TTC549 (cell line): ENCODE measurements around the gene CSMD2.

Source experiments
- FAIRE-seq: peaks from 2 replicates; lab custom pipeline; 2012; peaks lifted over from hg19 to GRCh38; lab: Jason Lieb, UNC

The CSMD2 gene

GRCh38 chr1:34155860-34156259 lies 9.2 kb downstream of the CSMD2 start:
- FAIRE-seq, result no peak

DNA sequence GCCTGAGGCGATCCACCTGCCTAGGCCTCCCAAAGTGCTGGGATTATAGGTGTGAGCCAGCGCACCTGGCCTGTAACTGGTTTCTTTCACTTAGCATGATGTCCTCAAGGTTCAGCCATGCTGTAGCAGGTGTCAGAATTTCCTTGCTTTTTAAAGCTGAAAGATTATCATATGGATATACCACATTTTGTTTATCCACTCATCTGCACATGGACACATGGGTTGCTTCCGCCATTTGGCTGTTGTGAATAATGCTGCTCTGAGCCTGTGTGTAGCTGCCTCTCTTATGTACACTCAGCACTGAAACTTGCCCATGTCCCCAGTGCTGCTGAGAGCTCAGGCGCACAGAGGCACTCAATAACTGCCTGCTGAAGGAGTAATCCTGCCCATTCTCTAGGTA lies 11.8 kb downstream of the CSMD2 start:
- FAIRE-seq, result no peak

DNA sequence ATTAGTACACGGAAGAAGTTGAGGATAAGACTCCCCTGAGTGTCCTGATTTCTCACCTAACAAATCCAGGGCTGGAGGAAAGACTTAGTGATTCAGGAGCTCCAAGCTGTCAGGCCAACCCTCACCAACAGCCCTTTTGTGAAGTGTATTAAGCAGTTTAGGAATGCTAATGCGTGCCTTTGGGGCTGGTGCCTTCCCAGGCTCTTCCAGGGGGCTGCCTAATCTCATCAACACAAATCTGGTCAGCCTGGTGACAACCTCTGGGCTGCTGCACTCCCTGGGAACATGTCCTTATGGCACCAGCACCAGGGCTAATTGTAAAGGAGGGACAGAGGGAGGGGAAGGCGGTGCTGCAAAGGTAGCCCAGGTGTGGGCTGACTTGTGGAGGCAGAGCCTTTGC lies 15.5 kb downstream of the CSMD2 start:
- no peak for FAIRE-seq

DNA sequence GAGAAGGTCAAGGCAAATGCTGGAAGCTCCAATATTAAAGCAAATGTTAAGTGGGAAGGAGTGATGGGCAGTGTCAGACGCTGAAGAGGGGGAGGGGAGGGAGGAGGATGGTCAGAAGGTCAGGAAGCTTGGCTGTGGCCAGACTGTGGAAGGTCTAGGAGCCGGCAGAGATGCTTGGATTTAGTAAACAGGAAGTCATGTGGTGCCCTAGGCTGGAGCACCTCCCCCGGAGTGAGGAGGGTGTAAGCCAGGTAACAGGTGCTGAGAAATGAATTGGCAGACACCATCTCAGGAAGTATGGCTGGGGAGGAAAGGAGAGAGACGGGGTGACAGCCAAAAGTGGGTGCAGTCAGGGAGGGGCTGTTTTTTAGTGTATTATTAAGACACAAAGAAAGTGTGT lies 17.7 kb downstream of the CSMD2 start:
- no peak for FAIRE-seq

DNA sequence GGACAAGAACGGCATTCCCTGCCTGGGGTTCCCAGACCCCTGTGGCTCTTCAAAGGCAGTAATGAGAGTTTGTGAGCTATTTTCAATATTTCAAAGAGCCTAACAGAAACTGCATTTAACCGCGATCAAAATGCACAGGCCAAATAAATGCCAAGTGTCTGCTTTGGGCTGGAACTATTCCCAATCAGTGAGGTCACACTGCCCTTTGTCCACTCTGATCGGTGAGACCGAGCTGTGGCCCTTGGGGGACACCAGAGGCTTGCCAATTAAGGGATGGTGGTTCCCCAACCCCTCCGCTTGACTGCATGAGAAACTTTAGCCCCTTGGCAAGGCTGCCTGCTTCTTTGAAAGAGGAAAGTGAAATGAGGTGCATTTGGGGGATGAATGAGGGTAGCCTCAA lies 20.3 kb downstream of the CSMD2 start:
- FAIRE-seq, result no peak

- FAIRE-seq, result no peak
Observed at GRCh38 chr1:34143975-34144374, 21.1 kb downstream of the CSMD2 start.

DNA sequence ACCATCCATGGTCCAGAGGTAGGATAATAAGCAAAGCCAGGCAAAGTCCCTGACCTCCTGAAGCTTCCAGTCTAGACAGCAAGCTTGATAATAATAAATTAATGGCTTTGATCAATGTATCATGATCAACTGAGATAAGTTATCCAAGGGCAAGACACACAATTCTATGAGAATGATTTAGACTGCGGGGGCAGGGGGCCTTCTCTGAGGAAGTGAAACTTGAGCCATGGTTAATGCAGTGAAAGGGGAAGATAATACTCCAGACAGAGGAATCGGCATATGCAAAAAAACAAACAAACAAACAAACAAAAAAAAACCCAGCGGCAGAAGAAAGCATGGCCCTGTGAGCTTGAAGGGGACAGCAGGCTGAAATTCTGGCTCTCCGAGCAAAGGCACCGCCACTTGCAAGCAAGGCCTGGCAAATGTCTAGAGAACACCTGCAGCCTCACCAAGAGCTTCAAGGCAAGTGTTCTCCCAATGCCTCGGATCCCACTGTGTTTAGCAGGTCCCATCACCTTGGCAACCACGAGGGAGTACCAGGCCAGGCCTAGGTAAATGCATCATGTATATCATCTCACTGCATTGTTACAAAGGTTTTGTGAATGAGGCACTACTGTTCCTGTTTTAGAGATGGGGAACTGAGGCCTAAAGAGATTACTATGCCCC lies 24.9 kb downstream of the CSMD2 start:
- FAIRE-seq, result no peak

DNA sequence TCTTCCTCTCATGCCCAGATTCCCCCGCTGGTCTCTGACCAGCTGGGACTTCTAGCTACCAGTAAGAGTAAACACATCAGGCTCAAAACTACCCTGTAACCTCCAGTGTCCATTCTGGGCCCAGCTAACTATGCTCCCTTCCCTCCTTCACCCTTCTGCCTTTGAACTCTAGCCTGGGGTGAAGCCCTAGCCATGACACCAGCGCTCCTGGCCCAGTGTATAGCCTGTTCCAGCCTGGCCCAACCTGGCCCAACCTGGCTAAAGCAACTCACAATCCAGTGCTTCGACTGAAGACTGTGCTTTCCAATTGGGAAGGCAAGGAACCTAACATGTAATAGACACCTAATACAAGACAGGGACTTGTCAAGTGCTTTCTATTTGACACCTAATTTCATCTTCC lies 27.6 kb downstream of the CSMD2 start:
- FAIRE-seq, result no peak

- FAIRE-seq, result no peak
Observed at GRCh38 chr1:34132161-34132420, 32.9 kb downstream of the CSMD2 start.

GRCh38 chr1:34131396-34132160 lies 33.5 kb downstream of the CSMD2 start:
- no peak for FAIRE-seq

DNA sequence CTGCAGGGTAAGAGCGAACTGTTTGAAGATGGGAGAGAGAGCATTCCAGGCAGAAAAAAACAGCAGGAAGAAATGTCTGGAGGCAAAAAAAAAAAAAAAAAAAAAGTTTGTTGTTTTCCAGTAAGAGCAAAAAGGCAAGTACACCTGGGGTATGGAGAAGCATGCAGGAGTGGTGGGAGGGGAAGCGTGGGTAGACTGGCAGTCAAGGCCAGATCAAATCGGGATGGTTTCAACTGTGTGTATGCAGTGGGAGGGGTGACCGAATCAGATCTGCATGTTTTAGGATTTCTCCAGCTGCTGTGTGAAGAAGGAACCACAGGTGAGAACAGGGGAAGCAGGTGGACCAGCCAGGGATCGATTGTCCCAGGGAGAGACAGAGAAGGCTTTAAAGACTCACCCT lies 34.7 kb downstream of the CSMD2 start:
- no peak for FAIRE-seq

- no peak for FAIRE-seq
Observed at GRCh38 chr1:34129630-34130029, 35.4 kb downstream of the CSMD2 start.

DNA sequence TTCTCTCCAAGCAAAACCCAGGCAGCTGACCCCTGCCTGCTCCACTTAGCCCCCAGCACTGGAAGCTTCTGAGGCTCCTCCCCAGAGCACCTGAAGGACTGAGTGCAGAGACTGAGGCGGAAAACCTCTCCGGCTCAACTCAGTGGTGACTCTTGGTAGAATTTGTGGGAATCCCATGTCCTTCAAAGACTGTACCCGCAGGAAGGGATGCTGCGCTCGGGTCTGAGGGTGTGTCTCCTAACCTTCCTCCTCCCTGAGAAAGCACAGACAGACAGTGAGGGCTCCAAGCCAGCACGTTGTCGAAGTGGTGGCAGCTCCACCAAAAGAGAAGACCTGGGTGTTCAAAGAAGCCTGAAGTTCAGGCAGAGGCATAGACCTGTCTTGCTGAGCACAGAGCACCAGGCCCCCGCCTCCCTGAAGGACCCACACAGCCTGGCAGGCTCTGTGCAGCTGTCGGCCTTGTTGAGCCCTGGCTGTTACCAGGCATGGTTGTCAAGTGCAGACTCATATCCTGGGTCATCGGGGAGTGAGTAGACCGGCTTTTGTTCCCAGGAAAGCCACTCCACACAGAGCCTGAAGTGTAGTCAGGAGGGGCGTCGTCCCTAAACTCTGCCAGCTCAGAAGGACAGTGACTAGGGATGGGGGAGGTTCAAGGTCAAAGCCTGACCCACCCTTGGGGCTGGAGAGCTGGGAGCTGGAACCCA lies 36.7 kb downstream of the CSMD2 start:
- no peak for FAIRE-seq

DNA sequence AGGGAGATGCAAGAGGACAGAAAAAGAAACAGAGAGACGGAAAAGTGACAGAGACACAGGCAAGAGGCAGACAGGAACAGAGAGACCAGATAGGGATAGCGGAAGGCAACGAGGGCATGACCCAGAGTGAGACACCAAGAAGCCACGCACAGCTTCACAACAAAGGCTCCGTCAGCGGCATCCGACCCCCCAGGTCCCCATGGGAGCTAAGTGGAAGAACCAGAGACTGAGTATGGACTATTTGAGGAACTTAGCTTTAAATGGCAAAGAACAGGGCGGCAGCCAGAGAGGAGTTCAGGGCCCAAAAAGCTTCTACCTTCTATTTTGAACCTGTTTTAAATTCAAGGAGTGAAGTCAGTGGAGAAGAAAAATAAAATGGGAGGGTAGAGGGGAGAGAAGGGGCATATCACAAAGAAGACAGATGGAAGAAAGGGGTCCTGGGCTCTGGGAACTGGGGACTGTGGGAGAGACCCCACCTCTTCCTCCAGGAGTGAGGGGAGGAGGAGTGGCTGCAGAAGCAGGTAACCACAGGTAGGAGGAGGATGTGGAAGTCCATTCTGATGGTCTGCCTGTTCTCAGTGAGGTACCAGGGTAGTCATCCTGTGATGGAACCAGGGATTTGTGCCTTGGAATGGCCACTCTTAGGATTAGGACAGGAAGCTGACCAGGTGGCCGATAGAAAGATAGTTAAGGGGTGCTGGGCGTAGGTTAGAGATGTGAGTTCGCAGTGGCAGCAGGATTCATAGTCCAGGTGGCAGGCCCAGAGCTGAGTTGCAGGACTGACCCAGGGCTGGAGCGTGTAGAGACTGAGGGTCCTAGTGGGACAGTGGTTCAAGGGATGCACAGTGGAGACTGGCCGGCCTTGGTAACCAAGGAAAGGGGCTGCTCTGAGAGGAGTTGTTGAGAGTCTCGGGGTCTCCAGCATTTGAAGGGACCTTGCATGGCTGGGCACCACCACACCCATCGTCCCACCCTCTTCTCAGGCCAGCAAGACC lies 37.7 kb downstream of the CSMD2 start:
- FAIRE-seq, result no peak

DNA sequence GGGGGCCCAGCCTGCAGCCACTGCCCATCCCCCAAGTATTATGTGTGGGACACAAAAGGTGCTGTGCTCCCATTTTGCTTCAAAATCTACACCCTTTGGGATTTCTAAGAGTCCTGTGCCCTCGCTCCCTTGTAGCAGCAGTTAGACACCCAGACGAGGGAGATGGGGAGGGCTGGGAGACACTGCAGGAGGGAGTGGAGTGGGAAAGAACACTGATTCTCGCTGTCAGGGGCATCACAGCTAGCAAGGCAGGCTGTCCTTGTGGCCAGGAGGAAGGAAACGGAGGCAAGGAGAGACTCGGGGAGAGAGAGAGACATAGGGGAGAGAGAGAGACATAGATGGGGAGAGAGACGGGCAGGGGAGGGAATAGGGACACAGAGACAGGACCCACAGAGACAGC lies 38.5 kb downstream of the CSMD2 start:
- no peak for FAIRE-seq

DNA sequence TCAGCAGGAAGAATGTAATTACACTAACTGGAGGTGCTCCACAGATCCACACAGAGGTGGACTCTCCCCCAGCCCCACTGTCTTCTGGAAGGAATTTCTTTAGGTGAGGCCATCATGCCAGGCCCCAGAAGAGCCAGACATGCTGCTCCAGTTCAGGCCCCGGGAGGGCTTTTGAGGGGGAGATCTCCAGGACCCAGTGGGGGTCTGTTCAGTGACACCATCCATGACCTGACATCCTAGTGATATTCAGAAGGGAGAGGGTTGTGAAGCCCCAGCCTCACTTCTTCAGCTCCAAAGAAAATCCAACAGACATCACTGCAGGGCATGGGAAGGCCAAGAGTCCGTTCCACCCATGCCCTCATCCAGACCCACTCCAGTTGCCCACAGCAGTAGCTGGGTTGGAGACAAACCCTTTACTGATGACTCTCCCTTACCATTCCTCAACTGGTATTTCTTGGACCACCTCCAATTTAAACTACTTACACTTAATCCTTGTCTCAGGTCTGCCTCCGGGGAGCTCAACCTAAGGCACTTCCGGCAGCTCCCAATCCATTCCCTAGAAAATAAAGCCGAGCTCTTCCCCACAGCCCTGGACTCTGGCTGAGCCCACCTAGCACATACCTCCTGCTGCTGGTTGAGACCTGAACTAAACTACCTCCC lies 39.2 kb downstream of the CSMD2 start:
- no peak for FAIRE-seq

DNA sequence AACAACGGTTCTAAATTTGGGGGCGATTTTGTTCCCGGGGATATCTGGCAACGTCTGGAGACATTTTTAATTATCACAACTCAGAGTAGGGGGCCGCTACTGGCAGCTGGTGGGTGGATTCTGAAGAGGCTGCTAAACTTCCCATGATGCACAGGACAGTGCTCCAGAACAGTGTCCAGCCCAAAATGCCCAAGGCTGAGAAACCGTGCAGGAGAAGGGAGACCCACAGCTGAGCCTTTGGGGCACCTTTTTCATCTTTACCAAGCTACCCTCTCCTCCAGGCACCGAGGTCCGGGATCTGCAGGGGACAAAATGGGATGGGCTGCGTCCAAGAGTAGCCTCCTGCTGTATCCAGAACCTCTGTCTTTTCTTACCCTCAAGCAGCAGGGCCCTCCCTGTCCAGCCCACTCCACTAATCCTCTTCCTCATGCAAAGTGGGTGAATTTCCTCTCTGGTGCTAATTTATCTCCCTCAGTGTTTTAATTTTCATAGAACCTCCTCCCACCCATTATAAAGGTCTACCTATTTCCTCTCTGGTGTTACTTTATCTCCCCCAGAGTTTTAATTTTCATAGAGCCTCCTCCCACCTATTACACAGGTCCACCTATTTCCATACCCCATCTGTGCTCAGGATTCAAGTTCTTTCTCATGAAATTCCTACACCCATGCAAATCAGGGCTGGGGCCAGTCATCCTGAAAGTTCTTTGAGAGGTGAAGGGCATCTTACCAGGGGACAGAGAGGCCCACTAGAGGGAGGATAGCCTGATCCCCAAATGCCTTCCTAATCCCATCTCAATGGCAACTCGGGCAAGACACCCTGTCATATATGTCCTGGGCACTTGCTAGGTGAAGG lies 42.7 kb downstream of the CSMD2 start:
- no peak for FAIRE-seq

GRCh38 chr1:34115233-34115632 lies 49.8 kb downstream of the CSMD2 start:
- no peak for FAIRE-seq

DNA sequence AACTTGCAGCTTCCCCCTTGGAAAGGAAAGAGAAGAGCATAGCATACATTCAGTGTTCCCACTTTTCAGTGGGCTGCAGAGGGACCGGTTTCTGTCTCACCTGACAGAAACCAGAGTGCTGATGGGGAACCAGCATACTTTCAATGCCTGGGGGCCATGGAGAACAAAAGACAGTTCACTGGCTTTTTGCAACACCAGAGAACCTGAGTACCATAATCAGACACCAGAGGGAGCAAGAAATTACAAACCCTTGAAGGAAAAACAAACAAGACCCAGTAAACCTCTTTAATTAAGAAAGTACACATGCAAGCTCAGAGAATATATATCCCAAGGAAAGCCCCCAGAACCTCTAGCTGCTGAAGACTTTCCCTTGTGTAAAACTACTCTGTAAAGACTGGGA lies 51.1 kb downstream of the CSMD2 start:
- FAIRE-seq, result no peak

GRCh38 chr1:34113362-34113761 lies 51.7 kb downstream of the CSMD2 start:
- FAIRE-seq, result no peak

- FAIRE-seq, result no peak
Observed at GRCh38 chr1:34108711-34109110, 56.3 kb downstream of the CSMD2 start.
